AG10803 (cell line): Measurements from ENCODE around the gene KMT2D.

Experiments
- DNase-seq: peaks from one replicate; pipeline ENCODE4 v3.0.0; 2010; ENCODE audit warnings: low read depth
- H3K4me3 ChIP-seq: 2 replicates; pipeline ENCODE4 v1.5.1; 2011; ENCODE audit warnings: mild to moderate bottlenecking, low read length, control low read depth
- CTCF ChIP-seq: conservative IDR thresholded peaks from 2 replicates; pipeline ENCODE4 v1.5.1; 2011; ENCODE audit warnings: mild to moderate bottlenecking, low read length, control low read depth, inconsistent platforms

KMT2D gene

GRCh38 chr12:49017891-49018260 is 42.7 kb downstream of the KMT2D start:
- TF ChIP-seq CTCF, result no peak
- H3K4me3 ChIP-seq, result peak overlapping the region; percentile 96
- peak; percentile 58 for DNase-seq

- DNase-seq, result no peak
- no peak for TF ChIP-seq CTCF
- H3K4me3 ChIP-seq, result no peak overlapping the region
These were observed 45.4 kb downstream of the KMT2D start for GRCh38 chr12:49015196-49015595.

- H3K4me3 ChIP-seq, result no peak overlapping the region
- peak; percentile 51 for DNase-seq
- peak; percentile 56 for TF ChIP-seq CTCF
These were observed 46.0 kb downstream of the KMT2D start for GRCh38 chr12:49014547-49014946.

- no peak for DNase-seq
- H3K4me3 ChIP-seq, result no peak overlapping the region
- no peak for TF ChIP-seq CTCF
These were observed 47.2 kb downstream of the KMT2D start for GRCh38 chr12:49013428-49013827.

- TF ChIP-seq CTCF, result no peak
- no peak overlapping the region for H3K4me3 ChIP-seq
- DNase-seq, result no peak
These were observed 47.9 kb downstream of the KMT2D start for GRCh38 chr12:49012739-49013138.
